ENCODE data around the gene THOC1.

Gene THOC1

GRCh38 chr18:211582-211981 is 56.3 kb downstream of the THOC1 start:
- TF ChIP-seq CTCF (IDR thresholded peaks at IDR 0.05; ENCODE audit: low read depth, low read length): no peak
- Histone ChIP-seq H3K36me3 (peaks cover 68% of the 10 kb centered on the region), H3K9me3 (ENCODE audit: severe bottlenecking) (no peaks in the 10 kb centered on the region), H3K27me3 (ENCODE audit: insufficient read depth, low read depth, severe bottlenecking) (no peaks in the 10 kb centered on the region), H3K4me3 (ENCODE audit: low read depth, low read length) (no peak overlapping the region), H3K27ac (no peak overlapping the region)
- no peak for DNase-seq

DNA sequence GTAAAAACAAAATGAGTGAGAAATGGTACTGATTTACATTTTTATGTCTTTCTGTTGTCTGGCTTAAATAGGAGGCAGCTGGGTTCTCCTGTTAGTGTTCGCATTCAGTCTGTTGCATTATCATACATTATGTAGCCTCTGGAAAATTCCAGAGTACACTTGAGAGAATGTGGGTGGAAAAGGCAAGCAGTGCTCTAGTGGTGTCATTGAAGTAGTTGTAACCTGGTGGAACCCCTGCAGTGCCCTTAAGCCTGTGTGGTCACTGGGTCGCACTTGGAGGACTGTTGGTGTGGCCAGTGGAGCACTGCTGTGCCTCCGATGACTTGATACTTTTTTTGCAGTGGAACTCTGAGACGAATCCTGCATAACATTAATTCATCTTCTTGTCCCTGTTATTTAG is 57.1 kb downstream of the THOC1 start:
- Histone ChIP-seq H3K9me3 (ENCODE audit: severe bottlenecking) (no peaks in the 10 kb centered on the region), H3K4me3 (ENCODE audit: low read depth, low read length) (no peak overlapping the region), H3K36me3 (peaks cover 70% of the 10 kb centered on the region), H3K27ac (no peak overlapping the region), H3K27me3 (ENCODE audit: insufficient read depth, low read depth, severe bottlenecking) (no peaks in the 10 kb centered on the region)
- no peak for DNase-seq
- TF ChIP-seq CTCF (IDR thresholded peaks at IDR 0.05; ENCODE audit: low read depth, low read length): no peak

DNA sequence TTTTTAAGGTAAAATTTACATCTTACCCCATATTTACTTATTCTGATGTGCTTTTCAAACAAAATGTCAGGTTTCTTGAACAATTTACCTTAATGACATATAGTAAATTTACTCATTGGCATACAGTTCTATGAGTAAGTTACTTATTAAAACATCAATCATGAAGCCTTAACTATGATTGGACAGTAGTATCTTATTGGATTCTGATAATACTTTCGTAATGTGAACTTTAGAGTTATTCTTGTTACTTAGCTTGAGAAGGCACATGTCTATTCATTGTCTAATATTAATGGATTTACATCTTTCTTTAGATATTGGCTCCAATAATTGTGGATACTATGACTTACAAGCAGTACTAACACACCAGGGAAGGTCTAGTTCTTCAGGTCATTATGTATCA is 57.8 kb downstream of the THOC1 start:
- no peak for DNase-seq
- peaks cover 70% of the 10 kb centered on the region for H3K36me3 ChIP-seq
- H3K9me3 ChIP-seq (ENCODE audit: severe bottlenecking): no peaks in the 10 kb centered on the region
- no peak for TF ChIP-seq CTCF (IDR thresholded peaks at IDR 0.05; ENCODE audit: low read depth, low read length)
- no peaks in the 10 kb centered on the region for H3K27me3 ChIP-seq (ENCODE audit: insufficient read depth, low read depth, severe bottlenecking)
- H3K27ac ChIP-seq: no peak overlapping the region
- no peak overlapping the region for H3K4me3 ChIP-seq (ENCODE audit: low read depth, low read length)

DNA sequence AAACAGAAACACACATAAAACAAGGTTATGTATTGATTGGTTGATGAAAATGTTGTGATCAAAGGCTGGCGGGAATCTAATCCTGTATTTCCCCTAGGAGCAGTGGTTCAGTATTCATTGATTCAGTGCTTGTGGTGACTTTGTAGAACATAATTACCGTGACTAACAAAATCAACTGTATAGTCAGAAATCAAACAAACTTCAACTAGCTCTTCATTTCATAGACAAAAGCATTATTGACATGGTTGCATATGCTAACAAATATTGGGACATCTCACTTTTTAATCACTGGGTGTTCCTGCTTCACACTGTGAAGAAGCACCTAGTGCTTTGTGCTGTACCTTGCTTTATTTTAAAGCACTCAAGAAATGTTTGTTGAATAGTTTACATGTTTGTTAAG is 68.1 kb downstream of the THOC1 start:
- DNase-seq: no peak
- Histone ChIP-seq H3K27me3 (ENCODE audit: insufficient read depth, low read depth, severe bottlenecking) (no peaks in the 10 kb centered on the region), H3K9me3 (ENCODE audit: severe bottlenecking) (no peaks in the 10 kb centered on the region), H3K4me3 (ENCODE audit: low read depth, low read length) (no peak overlapping the region), H3K27ac (no peak overlapping the region), H3K36me3 (peaks cover 53% of the 10 kb centered on the region)
- TF ChIP-seq CTCF (IDR thresholded peaks at IDR 0.05; ENCODE audit: low read depth, low read length): no peak

GRCh38 chr18:199214-199613 is 68.6 kb downstream of the THOC1 start:
- no peaks in the 10 kb centered on the region for H3K9me3 ChIP-seq (ENCODE audit: severe bottlenecking)
- no peak for TF ChIP-seq CTCF (IDR thresholded peaks at IDR 0.05; ENCODE audit: low read depth, low read length)
- no peak for DNase-seq
- H3K36me3 ChIP-seq: peaks cover 49% of the 10 kb centered on the region
- H3K4me3 ChIP-seq (ENCODE audit: low read depth, low read length): no peak overlapping the region
- H3K27ac ChIP-seq: no peak overlapping the region
- no peaks in the 10 kb centered on the region for H3K27me3 ChIP-seq (ENCODE audit: insufficient read depth, low read depth, severe bottlenecking)

DNA sequence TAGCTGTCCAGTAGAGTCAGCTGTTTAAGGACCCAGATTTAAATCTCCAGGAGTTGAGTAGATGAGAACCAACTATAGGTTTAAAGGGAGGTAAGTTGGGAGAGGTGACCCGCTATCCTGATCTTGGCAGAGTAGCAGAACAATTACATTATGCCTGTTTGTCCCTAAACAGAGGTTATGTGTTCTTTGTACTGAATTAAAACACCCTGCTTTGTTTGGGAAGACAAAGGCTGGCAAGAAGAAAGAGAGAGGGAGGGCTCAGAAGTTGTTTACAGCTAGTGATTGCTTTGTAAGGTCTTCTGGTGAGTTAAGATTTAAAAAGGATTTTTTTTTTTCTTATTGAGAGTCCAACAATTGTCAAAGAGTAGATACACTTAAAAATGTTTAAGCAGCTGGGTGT is 72.2 kb downstream of the THOC1 start:
- no peaks in the 10 kb centered on the region for H3K27me3 ChIP-seq (ENCODE audit: insufficient read depth, low read depth, severe bottlenecking)
- H3K9me3 ChIP-seq (ENCODE audit: severe bottlenecking): no peaks in the 10 kb centered on the region
- no peak for DNase-seq
- H3K36me3 ChIP-seq: peaks cover 28% of the 10 kb centered on the region
- TF ChIP-seq CTCF (IDR thresholded peaks at IDR 0.05; ENCODE audit: low read depth, low read length): no peak
- H3K27ac ChIP-seq: no peak overlapping the region
- H3K4me3 ChIP-seq (ENCODE audit: low read depth, low read length): no peak overlapping the region

Measured in WERI-Rb-1 (cell line).